GM19324 (cell line): ENCODE data around the gene ANO4.
"Not testable (repeated sequence)": the region's sequence is repeated elsewhere in the genome, so short reads cannot be mapped to it uniquely, and the experiment has no call there.

Experiments used
- ATAC-seq: cut with Tn5 transposase; IDR thresholded peaks from one replicate; pipeline ENCODE4 v1.9.1; 2021; ENCODE audit warnings: mild to moderate bottlenecking, moderate library complexity; ENCODE audit not compliant: unreplicated experiment, low FRiP score

ANO4 gene

GRCh38 chr12:101021442-101021841 lies 226.9 kb downstream of the ANO4 start:
- ATAC-seq, result no peak

DNA sequence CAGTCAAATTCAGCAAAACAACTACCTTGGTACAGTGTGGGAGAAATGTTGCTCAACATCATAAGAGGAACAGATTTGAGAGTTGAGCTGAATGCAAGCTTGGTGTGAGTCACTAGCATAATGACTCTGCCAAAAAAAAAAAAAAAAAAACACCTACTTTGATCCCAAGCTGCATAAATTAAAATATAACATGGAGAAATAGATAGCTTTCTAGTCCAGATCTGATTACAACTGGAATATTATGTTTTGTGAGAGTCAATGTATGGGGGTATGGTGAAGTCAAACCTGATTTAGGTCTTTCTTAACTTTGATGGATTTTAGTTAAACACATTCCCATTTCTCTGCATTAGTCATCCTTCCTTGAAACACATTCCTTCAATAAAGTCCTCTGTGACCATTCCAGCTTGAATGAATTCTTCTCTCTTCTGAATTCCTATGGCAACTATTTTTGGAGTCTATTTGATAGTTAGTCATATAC lies 227.4 kb downstream of the ANO4 start:
- ATAC-seq, result no peak

DNA sequence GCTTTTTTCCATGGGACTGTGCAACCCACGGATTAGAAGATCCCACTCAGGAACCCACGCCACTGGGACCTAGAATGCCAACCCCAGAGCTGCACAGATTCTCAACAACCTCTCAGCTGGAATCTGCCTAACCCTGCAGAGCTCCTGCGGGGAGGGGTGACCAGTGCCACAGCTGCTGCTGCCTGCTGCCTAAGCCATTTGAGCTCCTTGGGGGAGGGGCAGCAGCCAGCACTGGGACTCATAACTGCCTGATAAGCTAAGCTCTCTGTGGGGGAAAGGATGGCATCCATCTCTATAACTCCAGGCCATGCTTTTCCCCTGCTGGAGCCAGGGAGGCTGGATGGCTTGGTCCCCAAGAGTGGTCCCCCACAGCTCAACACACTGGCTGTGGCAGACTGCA lies 232.6 kb downstream of the ANO4 start:
- ATAC-seq, result no peak

- no peak for ATAC-seq
Measured at GRCh38 chr12:101027816-101028215, 233.2 kb downstream of the ANO4 start.

GRCh38 chr12:101038289-101038871 lies 243.8 kb downstream of the ANO4 start:
- no peak for ATAC-seq

DNA sequence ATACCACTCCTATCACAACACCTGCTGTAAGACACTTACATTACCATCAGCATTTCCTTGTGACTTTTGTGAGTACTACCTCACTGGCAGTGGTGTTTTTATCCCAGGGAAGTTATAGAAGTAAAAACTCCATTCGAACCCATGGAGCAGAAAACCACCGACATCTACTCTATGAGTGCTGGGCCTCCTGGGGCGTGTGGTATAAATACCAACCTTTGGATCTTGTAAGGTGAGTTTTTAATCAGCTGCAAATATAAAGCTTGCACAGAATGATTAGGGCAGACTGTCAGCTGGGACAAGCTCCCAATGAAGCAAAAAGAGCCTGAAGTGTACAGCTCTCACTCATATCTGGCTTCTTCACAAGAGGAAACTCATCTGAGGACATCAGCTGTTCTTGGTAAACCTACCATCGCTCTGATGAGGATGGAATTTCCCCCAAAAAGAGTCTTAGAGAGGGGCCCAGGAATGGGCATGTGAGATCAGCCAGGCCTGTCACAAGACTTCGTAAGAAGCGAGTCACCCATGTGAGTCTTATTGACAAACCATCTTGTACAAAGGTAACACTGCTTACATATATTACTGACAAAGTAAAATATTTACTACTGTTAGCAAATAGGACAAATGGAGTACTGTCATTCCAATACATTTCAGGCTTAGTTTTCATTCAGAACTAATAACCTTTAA lies 245.4 kb downstream of the ANO4 start:
- no peak for ATAC-seq

- no peak for ATAC-seq
Measured at GRCh38 chr12:101040936-101041335, 246.4 kb downstream of the ANO4 start.

GRCh38 chr12:101042211-101042610 lies 247.6 kb downstream of the ANO4 start:
- ATAC-seq, result no peak

DNA sequence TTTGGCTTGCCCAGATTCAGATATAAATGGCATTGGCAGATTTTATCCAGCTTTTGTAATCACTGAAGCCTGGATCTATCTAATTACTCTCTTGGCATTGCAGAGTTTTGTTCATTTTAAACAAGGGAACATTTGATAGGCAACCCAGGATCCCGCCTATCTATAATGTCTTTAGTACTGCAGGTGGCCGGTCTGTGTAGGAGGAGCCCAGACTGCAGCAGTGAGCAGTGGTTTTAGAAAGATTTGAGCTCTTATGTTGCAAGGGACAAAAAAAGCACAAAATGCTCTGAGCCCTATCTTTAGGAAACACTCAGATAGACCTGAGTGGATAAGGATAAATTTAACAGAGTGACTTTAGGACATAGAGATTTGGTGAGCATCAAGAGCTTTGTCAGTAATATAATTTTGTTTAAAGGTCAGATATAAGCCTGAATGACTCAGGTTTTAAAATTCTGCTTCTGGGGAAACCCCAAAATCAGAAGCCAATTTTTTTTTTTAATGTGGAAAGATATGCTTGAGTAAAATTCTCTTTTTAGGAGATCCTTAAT lies 250.0 kb downstream of the ANO4 start:
- ATAC-seq, result no peak

DNA sequence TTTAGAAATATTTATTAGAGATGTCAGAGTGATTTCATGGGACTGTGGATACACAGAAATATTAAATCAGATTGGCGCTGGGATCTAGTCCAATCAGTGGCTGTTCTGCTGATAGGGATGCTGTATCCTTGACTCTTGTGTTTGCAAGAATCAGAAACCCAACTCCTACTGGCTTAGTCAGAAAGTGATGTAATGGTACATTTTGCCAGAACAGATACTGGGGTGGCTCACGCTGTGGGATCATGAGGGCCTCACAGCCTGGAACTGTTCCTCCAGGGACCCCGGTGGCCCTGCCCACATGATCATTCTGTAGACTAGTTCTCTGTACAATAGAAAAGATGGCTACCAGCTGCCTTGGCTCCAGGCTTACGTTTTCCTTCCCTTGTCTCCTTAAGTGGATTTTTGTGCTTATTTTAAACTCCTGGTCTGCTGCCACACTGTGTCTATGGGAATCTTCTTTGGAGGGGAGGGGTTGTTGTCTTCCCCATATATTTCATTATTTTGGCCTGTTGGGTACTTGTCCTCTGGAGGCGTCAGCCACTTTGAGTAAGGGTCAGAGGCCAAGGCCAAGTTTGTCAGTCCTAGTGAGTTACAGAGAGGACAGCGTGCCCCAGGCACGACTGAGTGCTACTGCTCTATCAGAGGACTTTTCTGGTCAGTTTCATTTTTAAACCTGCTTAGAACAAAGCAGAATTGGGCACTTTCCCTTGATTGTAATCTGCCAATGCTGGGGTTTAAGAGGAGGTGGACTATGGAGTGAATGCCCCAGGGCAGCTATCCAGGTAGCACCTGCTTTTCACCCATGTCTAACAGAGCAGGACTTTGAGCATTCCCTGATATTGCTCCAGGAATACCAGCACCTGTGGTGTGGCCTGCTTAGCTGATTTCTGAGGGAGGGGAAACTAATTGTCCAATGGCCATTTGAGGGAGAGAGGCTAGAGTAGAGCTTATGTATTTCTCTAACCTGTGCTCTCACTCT lies 251.2 kb downstream of the ANO4 start:
- ATAC-seq, result no peak

GRCh38 chr12:101047652-101048051 lies 253.1 kb downstream of the ANO4 start:
- no peak for ATAC-seq

- ATAC-seq, result no peak
Measured at GRCh38 chr12:101050631-101051030, 256.1 kb downstream of the ANO4 start.

GRCh38 chr12:101051151-101051550 lies 256.6 kb downstream of the ANO4 start:
- no peak for ATAC-seq

GRCh38 chr12:101051901-101052550 lies 257.4 kb downstream of the ANO4 start:
- ATAC-seq, result no peak

DNA sequence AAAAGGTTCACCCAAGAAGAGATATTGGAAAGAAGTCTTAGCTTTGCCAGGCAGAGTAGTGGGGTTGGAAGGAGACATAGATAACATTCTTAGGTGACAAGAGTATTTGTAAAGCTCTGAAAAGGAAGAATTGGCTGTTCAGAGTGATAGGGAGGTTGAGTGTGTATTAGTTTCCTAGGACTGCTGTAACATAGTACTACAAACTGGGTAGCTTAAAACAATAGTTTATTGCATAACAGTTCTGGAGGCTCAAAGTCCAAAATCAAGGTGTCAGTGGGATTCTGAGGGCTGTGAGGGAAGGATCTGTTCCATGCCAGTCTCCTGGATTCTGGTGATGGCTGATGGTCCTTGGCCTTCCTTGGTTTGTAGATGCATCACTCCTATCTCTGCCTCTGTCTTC lies 258.6 kb downstream of the ANO4 start:
- ATAC-seq, result no peak

GRCh38 chr12:101055940-101056339 lies 261.4 kb downstream of the ANO4 start:
- ATAC-seq, result no peak

- ATAC-seq, result not testable (repeated sequence)
Measured at GRCh38 chr12:101062508-101062907, 267.9 kb downstream of the ANO4 start.

GRCh38 chr12:101064721-101065120 lies 270.1 kb downstream of the ANO4 start:
- ATAC-seq, result no peak

DNA sequence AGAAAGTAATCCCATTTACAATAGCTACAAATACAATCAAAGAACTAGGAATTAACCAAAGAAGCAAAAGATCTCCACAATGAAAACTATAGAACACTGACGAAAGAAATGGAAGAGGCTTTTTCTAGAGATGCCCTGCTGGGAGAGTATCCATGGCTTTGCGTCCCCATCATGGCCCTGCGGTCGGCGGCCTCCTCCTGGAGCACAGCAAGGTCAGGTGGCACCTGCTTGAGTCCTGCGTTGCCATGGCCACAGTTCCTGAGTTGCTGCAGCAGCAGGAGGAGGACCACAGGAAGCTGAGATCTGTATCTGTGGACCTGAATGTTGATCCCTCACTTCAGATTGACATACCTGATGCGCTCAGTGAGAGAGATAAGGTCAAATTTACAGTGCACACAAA lies 271.9 kb downstream of the ANO4 start:
- no peak for ATAC-seq

GRCh38 chr12:101068402-101068801 lies 273.8 kb downstream of the ANO4 start:
- no peak for ATAC-seq
